Measurements from ENCODE around the gene C1QTNF6.

C1QTNF6 gene

DNA sequence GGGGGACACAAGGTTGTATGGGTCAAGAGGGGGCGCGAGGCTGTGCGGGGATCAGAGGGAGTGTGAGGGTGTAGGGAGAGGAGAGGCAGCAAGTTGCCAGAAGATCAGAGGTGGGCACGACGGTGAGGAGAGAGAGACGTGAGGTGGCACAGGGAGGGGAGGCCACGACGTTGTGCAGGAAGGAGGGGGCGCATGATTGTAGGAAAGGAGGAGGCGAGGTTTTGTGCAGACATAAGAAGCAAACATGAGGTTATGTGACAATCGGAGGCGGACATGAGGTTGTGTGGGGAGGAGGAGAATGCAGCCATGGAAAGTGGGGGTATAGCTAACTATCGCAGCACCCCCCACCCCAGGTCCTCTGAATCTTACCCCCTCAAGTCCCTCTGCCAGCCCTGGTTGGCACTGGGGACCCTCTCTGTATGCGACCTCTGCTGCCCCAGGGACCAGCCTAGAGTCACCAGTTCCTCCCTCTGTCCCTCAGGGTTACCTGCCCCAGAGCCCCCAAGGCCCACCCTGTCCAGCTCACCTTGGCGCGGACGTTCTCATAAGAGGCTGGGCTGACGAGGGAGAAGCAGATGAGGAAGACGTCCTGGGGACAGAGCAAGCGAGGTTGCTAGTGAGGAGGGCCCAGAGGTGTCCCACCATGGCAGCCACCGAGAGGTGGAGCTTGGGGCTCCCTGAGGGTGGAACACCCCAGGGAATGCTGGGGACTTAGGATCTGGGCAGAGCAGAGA is 43.5 kb upstream of the C1QTNF6 start:
- DNase-seq (ENCODE audit: low read depth): no peak
- H3K4me3 ChIP-seq (ENCODE audit: low read depth, low read length): no peak overlapping the region
- TF ChIP-seq, protein P1, sequence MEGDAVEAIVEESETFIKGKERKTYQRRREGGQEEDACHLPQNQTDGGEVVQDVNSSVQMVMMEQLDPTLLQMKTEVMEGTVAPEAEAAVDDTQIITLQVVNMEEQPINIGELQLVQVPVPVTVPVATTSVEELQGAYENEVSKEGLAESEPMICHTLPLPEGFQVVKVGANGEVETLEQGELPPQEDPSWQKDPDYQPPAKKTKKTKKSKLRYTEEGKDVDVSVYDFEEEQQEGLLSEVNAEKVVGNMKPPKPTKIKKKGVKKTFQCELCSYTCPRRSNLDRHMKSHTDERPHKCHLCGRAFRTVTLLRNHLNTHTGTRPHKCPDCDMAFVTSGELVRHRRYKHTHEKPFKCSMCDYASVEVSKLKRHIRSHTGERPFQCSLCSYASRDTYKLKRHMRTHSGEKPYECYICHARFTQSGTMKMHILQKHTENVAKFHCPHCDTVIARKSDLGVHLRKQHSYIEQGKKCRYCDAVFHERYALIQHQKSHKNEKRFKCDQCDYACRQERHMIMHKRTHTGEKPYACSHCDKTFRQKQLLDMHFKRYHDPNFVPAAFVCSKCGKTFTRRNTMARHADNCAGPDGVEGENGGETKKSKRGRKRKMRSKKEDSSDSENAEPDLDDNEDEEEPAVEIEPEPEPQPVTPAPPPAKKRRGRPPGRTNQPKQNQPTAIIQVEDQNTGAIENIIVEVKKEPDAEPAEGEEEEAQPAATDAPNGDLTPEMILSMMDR (IDR thresholded peaks at IDR 0.05; ENCODE audit: control insufficient read depth, extremely low read depth, insufficient read depth): no peak

- TF ChIP-seq, protein P1 (IDR thresholded peaks at IDR 0.05; ENCODE audit: control insufficient read depth, extremely low read depth, insufficient read depth): no peak
- H3K4me3 ChIP-seq (ENCODE audit: low read depth, low read length): no peak overlapping the region
Observed at GRCh38 chr22:37230673-37231405, 42.8 kb upstream of the C1QTNF6 start.

DNA sequence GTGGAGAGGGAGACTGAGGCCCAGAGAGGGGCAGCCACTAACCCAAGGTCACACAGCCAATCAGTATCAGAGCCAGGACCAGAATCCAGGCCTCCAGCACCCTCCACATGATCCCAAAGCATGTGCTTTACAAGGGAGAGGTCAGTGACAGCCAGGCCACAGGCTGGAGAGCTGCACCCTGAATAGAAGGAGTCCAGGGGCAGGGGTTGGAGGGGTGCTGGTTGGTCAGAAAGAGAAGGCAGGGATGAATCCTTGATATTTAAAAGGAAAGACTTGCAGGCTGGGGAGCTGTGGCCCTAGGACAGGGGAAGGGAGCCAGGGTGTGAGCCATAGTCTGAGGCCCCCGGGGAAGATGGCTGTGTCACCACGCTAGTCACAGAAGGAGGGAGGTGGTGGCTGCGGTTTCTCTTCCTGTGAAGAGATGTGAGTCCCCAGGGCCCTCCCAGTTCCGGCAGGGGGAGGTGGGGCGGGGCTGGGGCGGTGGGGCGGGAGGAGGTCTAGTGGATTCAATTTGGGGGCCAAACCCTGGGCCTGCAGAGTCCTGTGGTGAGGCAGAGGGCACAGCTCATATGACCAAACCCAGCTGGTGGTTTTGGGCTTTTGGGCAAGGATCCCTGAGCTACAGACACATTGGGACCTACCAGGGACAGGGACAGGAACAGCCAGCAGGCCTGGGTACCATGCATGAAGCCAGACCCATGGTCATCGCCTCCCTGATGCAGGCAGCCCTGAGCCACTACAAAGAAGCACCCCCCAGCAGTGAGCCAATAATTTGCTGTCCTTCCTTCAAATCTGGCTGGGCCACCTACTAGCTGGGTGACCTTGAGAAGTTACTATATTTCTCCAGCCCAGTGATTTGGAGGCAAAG is 42.0 kb upstream of the C1QTNF6 start:
- TF ChIP-seq, protein P1 (IDR thresholded peaks at IDR 0.05; ENCODE audit: control insufficient read depth, extremely low read depth, insufficient read depth): no peak
- no peak overlapping the region for H3K4me3 ChIP-seq (ENCODE audit: low read depth, low read length)
- DNase-seq (ENCODE audit: low read depth): no peak

More at GRCh38 chr22:37230673-37231405, 42.8 kb upstream of the C1QTNF6 start:
- no peak for DNase-seq (ENCODE audit: low read depth)

- DNase-seq (ENCODE audit: low read depth): no peak
- TF ChIP-seq, protein P1 (IDR thresholded peaks at IDR 0.05; ENCODE audit: control insufficient read depth, extremely low read depth, insufficient read depth): no peak
- no peak overlapping the region for H3K4me3 ChIP-seq (ENCODE audit: low read depth, low read length)
Observed at GRCh38 chr22:37229012-37229804, 41.2 kb upstream of the C1QTNF6 start.

GRCh38 chr22:37228106-37229011 is 40.3 kb upstream of the C1QTNF6 start:
- no peak for DNase-seq (ENCODE audit: low read depth)
- no peak overlapping the region for H3K4me3 ChIP-seq (ENCODE audit: low read depth, low read length)

More at GRCh38 chr22:37228106-37229011, 40.3 kb upstream of the C1QTNF6 start:
- TF ChIP-seq, protein P1 (IDR thresholded peaks at IDR 0.05; ENCODE audit: control insufficient read depth, extremely low read depth, insufficient read depth): no peak

Data from LNCaP clone FGC (cell line).